ENCODE measurements around the gene DNAJC9. TPM values are rescaled to one million over a fixed set of nuclear protein-coding genes. Genes with fewer than 3 reads are reported as not detected.

Gene DNAJC9
- total RNA-seq, 2 experiments from 2014 or later, result 65.0 to 65.5 TPM

- DNase-seq, result no peak
- Mint-ChIP-seq H3K36me3 (peaks cover 26% of the 10 kb centered on the region), H3K9me3 (no peaks in the 10 kb centered on the region), H3K27me3 (no peaks in the 10 kb centered on the region), H3K4me1 (peaks cover 5% of the 10 kb centered on the region), H3K4me3 (no peak overlapping the region), H3K27ac (no peak overlapping the region)
Observed at GRCh38 chr10:73219384-73219783, 27.7 kb downstream of the DNAJC9 start.

- H3K4me1 Mint-ChIP-seq, result peaks cover 5% of the 10 kb centered on the region
- DNase-seq, result no peak
- no peaks in the 10 kb centered on the region for H3K27me3 Mint-ChIP-seq
- no peak overlapping the region for H3K27ac Mint-ChIP-seq
- no peaks in the 10 kb centered on the region for H3K9me3 Mint-ChIP-seq
- H3K36me3 Mint-ChIP-seq, result peaks cover 30% of the 10 kb centered on the region
- no peak overlapping the region for H3K4me3 Mint-ChIP-seq
Observed at GRCh38 chr10:73218431-73219191, 28.4 kb downstream of the DNAJC9 start.

DNA sequence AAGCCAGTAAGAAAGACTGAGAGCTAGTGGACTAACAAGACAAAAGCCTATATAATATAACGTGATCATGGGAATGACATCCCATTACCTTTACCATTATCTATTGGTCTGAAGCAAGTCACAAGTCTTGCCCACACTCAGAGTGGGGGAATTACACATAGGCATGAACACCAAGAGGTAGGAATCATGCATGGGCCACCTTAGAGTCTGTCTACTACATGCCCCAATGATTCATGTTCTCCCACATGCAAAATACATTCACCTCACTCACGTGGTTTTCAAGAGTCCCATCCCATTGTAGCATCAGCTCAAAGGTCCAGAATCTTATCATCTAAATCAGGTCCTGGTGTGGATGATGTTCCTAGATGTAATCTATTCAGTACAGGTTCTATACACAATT lies 29.4 kb downstream of the DNAJC9 start:
- DNase-seq, result no peak
- Mint-ChIP-seq H3K27me3 (no peaks in the 10 kb centered on the region), H3K9me3 (no peaks in the 10 kb centered on the region)

GRCh38 chr10:73215749-73216148 lies 31.3 kb downstream of the DNAJC9 start:
- Mint-ChIP-seq H3K9me3 (no peaks in the 10 kb centered on the region), H3K27me3 (no peaks in the 10 kb centered on the region), H3K4me1 (peaks cover 6% of the 10 kb centered on the region), H3K27ac (no peak overlapping the region), H3K36me3 (peaks cover 30% of the 10 kb centered on the region), H3K4me3 (no peak overlapping the region)
- DNase-seq, result no peak

More for the DNA sequence above, 29.4 kb downstream of the DNAJC9 start:
- H3K36me3 Mint-ChIP-seq, result peaks cover 33% of the 10 kb centered on the region
- no peak overlapping the region for H3K4me3 Mint-ChIP-seq
- H3K4me1 Mint-ChIP-seq, result peaks cover 5% of the 10 kb centered on the region
- no peak overlapping the region for H3K27ac Mint-ChIP-seq

GRCh38 chr10:73211106-73211811 lies 35.8 kb downstream of the DNAJC9 start:
- no peak overlapping the region for H3K4me3 Mint-ChIP-seq
- H3K4me1 Mint-ChIP-seq, result peaks cover 2% of the 10 kb centered on the region
- no peaks in the 10 kb centered on the region for H3K9me3 Mint-ChIP-seq
- no peak overlapping the region for H3K27ac Mint-ChIP-seq
- H3K27me3 Mint-ChIP-seq, result no peaks in the 10 kb centered on the region
- no peak for DNase-seq
- H3K36me3 Mint-ChIP-seq, result peaks cover 20% of the 10 kb centered on the region

- Mint-ChIP-seq H3K27ac (no peak overlapping the region), H3K27me3 (no peaks in the 10 kb centered on the region), H3K4me1 (peaks cover 2% of the 10 kb centered on the region), H3K36me3 (peaks cover 22% of the 10 kb centered on the region), H3K4me3 (no peak overlapping the region), H3K9me3 (peaks cover 5% of the 10 kb centered on the region)
- no peak for DNase-seq
Observed at GRCh38 chr10:73210395-73211105, 36.5 kb downstream of the DNAJC9 start.

GRCh38 chr10:73209705-73210104 lies 37.4 kb downstream of the DNAJC9 start:
- peaks cover 5% of the 10 kb centered on the region for H3K9me3 Mint-ChIP-seq
- H3K4me3 Mint-ChIP-seq, result no peak overlapping the region
- H3K27me3 Mint-ChIP-seq, result no peaks in the 10 kb centered on the region
- no peak overlapping the region for H3K27ac Mint-ChIP-seq
- H3K36me3 Mint-ChIP-seq, result peaks cover 24% of the 10 kb centered on the region
- no peak for DNase-seq
- H3K4me1 Mint-ChIP-seq, result peaks cover 2% of the 10 kb centered on the region

DNA sequence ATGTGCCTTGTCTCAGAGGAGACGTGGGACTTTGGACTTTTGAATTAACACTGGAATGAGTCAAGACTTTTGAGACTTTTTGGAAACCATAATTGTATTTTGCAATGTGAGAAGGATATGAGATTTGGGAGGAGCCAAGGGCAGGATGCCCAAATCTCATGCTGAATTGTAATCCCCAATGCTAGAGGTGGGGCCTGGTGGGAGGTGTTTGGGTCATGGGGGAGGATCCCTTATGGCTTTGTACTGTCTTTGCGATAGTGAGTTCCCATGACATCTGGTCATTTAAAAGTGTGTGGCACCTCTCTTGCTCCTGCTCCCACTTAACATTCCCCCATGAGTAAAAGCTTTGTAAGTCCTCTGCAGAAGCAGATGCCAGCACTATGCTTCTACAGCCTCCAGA lies 39.2 kb downstream of the DNAJC9 start:
- Mint-ChIP-seq H3K27me3 (no peaks in the 10 kb centered on the region), H3K9me3 (peaks cover 5% of the 10 kb centered on the region), H3K4me1 (peaks cover 2% of the 10 kb centered on the region), H3K27ac (no peak overlapping the region), H3K4me3 (no peak overlapping the region), H3K36me3 (peaks cover 17% of the 10 kb centered on the region)
- DNase-seq, result no peak

DNA sequence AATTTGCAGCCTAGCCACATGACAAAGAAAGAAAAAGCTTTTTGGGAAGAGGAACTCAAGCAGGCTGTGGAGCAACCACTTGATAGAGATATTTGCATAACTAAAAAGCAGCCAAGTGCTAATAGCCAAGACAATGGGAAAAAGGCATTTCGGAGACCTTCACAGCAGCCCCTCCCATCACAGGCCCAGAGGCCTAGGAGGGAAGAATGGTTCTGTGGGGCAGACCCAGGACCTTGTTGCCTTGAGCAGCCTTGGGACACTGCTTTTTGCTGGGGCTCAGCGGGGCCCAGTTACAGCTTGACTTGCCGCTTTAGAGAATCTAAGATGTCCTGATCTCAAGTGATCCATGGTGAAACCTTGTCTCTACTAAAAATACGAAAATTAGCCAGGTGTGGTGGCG lies 40.7 kb downstream of the DNAJC9 start:
- no peaks in the 10 kb centered on the region for H3K27me3 Mint-ChIP-seq
- no peak overlapping the region for H3K4me3 Mint-ChIP-seq
- H3K9me3 Mint-ChIP-seq, result peaks cover 5% of the 10 kb centered on the region
- peaks cover 14% of the 10 kb centered on the region for H3K36me3 Mint-ChIP-seq
- no peak overlapping the region for H3K27ac Mint-ChIP-seq
- H3K4me1 Mint-ChIP-seq, result peaks cover 2% of the 10 kb centered on the region
- no peak for DNase-seq

GRCh38 chr10:73205890-73206289 lies 41.2 kb downstream of the DNAJC9 start:
- peaks cover 5% of the 10 kb centered on the region for H3K9me3 Mint-ChIP-seq
- peaks cover 2% of the 10 kb centered on the region for H3K4me1 Mint-ChIP-seq
- no peaks in the 10 kb centered on the region for H3K27me3 Mint-ChIP-seq
- H3K36me3 Mint-ChIP-seq, result peaks cover 14% of the 10 kb centered on the region
- no peak for DNase-seq
- no peak overlapping the region for H3K4me3 Mint-ChIP-seq
- no peak overlapping the region for H3K27ac Mint-ChIP-seq

DNA sequence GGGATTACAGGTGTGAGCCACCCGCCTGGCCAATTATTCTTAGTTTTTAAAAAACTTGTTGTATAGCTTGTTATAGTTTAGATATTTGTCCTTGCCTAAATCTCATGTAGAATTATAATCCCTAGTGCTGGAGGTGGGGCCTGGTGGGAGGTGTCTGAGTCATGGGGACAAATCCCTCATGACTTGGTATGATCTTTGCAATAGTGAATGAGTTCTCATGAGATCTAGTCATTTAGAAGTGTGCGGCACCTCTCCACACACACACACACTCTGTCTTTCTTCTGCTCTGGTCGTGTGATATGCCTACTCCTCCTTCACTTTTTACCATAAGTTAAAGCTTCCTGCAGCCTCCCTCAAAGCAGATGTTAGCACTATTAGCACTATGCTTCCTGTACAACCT lies 42.0 kb downstream of the DNAJC9 start:
- H3K27ac Mint-ChIP-seq, result no peak overlapping the region
- H3K27me3 Mint-ChIP-seq, result no peaks in the 10 kb centered on the region
- H3K36me3 Mint-ChIP-seq, result peaks cover 14% of the 10 kb centered on the region
- no peak overlapping the region for H3K4me3 Mint-ChIP-seq
- H3K9me3 Mint-ChIP-seq, result peaks cover 5% of the 10 kb centered on the region
- no peaks in the 10 kb centered on the region for H3K4me1 Mint-ChIP-seq
- DNase-seq, result no peak

Other genes with a start within 250 kb of the DNAJC9 start
- gene P4HA1, start 150.4 kb downstream of the DNAJC9 start, total RNA-seq, result 10 to 100 TPM; 44.5 to 45.4 TPM
- gene NUDT13, start 136.8 kb downstream of the DNAJC9 start, total RNA-seq, result 1 to 10 TPM; 1.2 to 1.4 TPM
- 10 to 100 TPM; 39.2 to 39.8 TPM for gene ECD, start 79.2 kb downstream of the DNAJC9 start, total RNA-seq
- 10 to 100 TPM; 11.1 to 12.6 TPM for gene FAM149B1, start 79.1 kb downstream of the DNAJC9 start, total RNA-seq
- gene MRPS16, start 5.4 kb upstream of the DNAJC9 start, total RNA-seq, result 100 to 1,000 TPM; 143 to 155 TPM
- gene CFAP70, start 111.6 kb upstream of the DNAJC9 start, total RNA-seq, result under 1 TPM; 0.58 to 0.60 TPM
- 100 to 1,000 TPM; 120 to 126 TPM for gene ANXA7, start 166.8 kb upstream of the DNAJC9 start, total RNA-seq
- 1 to 10 TPM in 1 of 2 experiments, under 1 TPM in 1; 0.94 to 1.4 TPM for gene MSS51, start 186.3 kb upstream of the DNAJC9 start, total RNA-seq
- 10 to 100 TPM; 37.7 to 38.9 TPM for gene PPP3CB, start 248.8 kb upstream of the DNAJC9 start, total RNA-seq

Measured in activated naive CD8-positive, alpha-beta T cell treated with anti-CD3 and anti-CD28 coated beads for 36 hours (primary cell).